Measurements from ENCODE around the gene KRTAP5-3.

The KRTAP5-3 gene

DNA sequence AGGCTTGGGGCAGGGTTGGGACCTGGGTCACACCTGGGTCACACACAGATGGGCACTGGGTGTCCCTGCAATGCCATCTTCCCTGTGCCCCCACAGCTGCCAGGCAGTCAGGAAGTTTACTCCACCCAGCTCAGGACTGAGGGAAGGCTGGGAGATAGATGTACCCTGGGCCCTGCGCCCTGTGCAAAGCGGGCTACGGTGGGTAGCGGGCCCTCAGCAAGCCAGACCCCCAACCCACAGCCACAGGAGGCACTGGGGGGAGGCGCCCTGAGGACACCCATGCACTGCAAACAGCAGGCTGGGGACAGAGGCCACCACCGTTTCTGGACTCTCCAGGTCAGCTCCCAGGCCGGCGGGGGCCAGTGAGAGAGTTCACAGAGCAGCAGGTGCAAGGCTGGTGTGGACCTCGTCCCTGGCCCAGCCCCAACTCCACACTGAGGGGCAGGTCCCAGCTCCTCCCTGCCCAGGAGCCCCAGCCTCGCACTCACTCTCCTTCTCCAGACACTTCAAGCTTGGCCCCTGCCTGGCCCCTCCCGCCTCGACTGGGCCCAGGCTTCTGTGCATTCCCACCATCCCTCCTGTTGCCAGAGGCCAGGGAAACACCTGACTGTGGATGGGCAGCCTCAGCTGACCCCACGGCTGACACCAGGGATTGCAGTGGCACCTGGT is 41.1 kb downstream of the KRTAP5-3 start:
- H3K4me3 ChIP-seq (ENCODE audit: low read depth, low read length) = no peak overlapping the region
- no peak for DNase-seq (ENCODE audit: low read depth, low spot score)
- in situ Hi-C loops (cut with HindIII; ENCODE audit: low sequenced_read_pairs) = no loop called here
- TF ChIP-seq, protein P1, sequence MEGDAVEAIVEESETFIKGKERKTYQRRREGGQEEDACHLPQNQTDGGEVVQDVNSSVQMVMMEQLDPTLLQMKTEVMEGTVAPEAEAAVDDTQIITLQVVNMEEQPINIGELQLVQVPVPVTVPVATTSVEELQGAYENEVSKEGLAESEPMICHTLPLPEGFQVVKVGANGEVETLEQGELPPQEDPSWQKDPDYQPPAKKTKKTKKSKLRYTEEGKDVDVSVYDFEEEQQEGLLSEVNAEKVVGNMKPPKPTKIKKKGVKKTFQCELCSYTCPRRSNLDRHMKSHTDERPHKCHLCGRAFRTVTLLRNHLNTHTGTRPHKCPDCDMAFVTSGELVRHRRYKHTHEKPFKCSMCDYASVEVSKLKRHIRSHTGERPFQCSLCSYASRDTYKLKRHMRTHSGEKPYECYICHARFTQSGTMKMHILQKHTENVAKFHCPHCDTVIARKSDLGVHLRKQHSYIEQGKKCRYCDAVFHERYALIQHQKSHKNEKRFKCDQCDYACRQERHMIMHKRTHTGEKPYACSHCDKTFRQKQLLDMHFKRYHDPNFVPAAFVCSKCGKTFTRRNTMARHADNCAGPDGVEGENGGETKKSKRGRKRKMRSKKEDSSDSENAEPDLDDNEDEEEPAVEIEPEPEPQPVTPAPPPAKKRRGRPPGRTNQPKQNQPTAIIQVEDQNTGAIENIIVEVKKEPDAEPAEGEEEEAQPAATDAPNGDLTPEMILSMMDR (IDR thresholded peaks at IDR 0.05; ENCODE audit: low read depth, low read length) = no peak

DNA sequence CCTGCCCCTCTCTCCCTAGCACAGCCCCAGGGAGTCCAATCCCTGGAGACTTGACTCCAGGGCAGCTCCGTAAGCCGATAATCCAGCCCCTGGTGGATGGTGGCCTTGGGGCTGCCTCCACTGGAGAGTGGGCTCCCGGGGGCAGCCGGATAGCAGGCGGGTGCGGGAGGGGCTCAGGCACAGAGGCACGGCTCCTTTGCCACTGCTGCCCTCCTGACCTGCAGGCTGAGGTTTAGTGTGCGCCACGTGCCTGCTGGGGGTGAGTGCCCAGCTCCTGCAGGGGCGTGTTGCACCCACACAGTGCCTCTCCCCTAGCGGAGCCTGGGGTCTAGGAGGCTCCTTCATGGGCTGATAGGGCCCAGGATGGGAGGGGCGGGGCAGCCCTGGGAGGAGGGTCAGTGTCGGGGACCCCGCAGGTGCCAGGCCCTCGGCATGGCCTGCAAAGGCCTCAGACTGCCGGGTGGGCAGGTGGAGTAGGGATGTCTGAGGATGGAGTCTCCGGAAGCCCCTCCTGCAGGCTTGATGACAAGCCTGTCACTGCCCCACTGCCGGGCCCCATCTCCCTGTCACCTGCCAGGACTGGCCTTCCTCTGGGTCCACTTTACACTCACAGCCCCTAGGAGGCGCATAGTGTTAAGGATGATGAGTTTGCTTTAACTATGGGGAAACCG is 41.7 kb downstream of the KRTAP5-3 start:
- in situ Hi-C loops (cut with HindIII; ENCODE audit: low sequenced_read_pairs) = no loop called here
- TF ChIP-seq, protein P1 (IDR thresholded peaks at IDR 0.05; ENCODE audit: low read depth, low read length) = peak; percentile 23
- H3K4me3 ChIP-seq (ENCODE audit: low read depth, low read length) = no peak overlapping the region
- DNase-seq (ENCODE audit: low read depth, low spot score) = no peak

DNA sequence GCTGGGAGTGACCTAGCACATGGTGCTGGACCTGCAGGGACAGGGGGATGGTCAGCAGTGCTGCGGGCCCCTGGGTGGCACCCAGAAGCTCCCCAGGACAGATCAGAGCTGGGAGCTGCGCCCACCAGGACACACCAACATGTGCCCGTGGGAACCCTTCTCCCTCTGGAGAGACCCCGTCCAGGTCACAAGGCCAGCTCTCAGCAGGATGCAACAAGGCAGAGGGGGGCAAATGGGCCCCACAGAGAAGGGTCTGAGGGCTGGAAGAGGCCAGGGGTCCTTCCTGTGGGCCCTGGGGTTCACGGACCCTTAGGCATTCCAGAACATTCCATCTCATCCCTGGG is 42.4 kb downstream of the KRTAP5-3 start:
- DNase-seq (ENCODE audit: low read depth, low spot score) = no peak
- in situ Hi-C loops (cut with HindIII; ENCODE audit: low sequenced_read_pairs) = no loop called here

GRCh38 chr11:1565173-1565903 is 42.9 kb downstream of the KRTAP5-3 start:
- H3K4me3 ChIP-seq (ENCODE audit: low read depth, low read length) = no peak overlapping the region
- TF ChIP-seq, protein P1 (IDR thresholded peaks at IDR 0.05; ENCODE audit: low read depth, low read length) = no peak
- no peak for DNase-seq (ENCODE audit: low read depth, low spot score)
- in situ Hi-C loops (cut with HindIII; ENCODE audit: low sequenced_read_pairs) = no loop called here

More for the DNA sequence above, 42.4 kb downstream of the KRTAP5-3 start:
- TF ChIP-seq, protein P1 (IDR thresholded peaks at IDR 0.05; ENCODE audit: low read depth, low read length) = no peak
- H3K4me3 ChIP-seq (ENCODE audit: low read depth, low read length) = no peak overlapping the region

- TF ChIP-seq, protein P1 (IDR thresholded peaks at IDR 0.05; ENCODE audit: low read depth, low read length) = no peak
- peak; percentile 89 for DNase-seq (ENCODE audit: low read depth, low spot score)
- in situ Hi-C loops (cut with HindIII; ENCODE audit: low sequenced_read_pairs) = no loop called here
- H3K4me3 ChIP-seq (ENCODE audit: low read depth, low read length) = no peak overlapping the region
Measured at GRCh38 chr11:1564535-1565172, 43.6 kb downstream of the KRTAP5-3 start.

DNA sequence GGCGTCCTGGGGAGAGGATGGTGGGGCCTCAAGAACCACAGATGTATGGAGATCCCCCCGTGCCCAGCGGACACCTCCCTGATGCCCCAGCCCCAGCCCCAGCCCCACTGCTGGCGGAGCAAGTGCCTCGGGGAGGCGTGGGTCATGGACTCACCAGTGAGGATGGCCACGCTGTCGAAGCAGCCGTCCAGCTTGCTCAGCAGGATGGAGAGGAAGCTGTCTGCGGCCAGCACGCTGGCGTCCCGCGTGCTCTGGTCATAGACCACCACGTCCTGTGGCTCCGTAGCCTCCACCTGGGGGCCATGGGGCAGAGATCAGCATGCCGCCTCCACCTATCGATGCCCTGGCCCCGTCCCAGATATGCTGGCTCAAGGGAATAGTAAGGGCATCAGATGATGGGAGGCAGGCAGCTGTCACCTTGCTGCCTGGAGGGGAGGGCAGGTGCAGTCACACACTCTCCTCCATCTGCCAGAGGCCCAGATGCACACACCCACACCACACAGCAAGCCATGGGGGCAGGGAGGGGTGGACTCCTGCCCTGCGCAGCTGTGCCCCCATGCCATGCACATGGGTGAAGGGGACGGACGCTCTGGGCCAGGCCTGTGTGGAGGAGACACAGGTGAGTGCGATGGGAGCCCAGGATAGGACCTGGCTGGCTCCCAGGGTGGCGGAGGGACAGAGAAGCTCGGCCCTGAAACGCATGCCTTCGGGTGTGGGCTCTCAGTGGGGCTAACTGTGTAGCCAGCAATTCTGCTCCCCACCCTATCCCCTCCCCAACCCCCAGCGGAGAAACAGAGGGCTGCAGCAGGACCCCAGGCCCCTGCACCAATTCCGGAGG is 44.3 kb downstream of the KRTAP5-3 start:
- DNase-seq (ENCODE audit: low read depth, low spot score) = no peak
- no peak overlapping the region for H3K4me3 ChIP-seq (ENCODE audit: low read depth, low read length)
- in situ Hi-C loops (cut with HindIII; ENCODE audit: low sequenced_read_pairs) = no loop called here
- TF ChIP-seq, protein P1 (IDR thresholded peaks at IDR 0.05; ENCODE audit: low read depth, low read length) = no peak

Data from astrocyte of the spinal cord (primary cell).